ENCODE results near the gene CAMK2B. TPM values are rescaled to one million over a fixed set of nuclear protein-coding genes. Genes with fewer than 3 reads are reported as not detected.

Gene CAMK2B
- total RNA-seq, 1 experiment from 2014 or later, result 0.14 TPM

DNA sequence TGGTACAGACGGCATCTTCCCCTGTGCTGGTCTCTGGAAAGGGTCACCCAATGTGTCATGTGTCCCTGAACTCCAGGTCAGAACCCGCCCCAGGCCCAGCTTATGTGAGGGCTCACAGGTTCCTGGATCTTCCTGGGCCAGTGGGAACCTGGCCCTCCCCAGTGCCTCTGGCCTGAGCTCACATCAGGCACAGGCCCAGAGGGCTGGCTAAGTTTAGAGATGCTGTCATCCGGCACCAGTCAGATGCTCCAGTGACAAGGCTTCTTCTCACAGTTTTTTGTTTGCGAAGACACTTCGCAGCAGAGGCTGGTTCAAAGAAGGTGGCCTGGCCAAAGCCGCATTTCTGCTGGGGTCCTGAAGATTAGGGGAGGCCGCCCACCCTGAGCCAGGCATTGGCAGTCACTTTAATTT is 11.8 kb downstream of the CAMK2B start:
- no peak for DNase-seq (ENCODE audit: low read depth)
- in situ Hi-C loops (cut with HindIII; ENCODE audit: low pct_unique_long_range_greater_than_20kb, low sequenced_read_pairs), result no loop called here

DNA sequence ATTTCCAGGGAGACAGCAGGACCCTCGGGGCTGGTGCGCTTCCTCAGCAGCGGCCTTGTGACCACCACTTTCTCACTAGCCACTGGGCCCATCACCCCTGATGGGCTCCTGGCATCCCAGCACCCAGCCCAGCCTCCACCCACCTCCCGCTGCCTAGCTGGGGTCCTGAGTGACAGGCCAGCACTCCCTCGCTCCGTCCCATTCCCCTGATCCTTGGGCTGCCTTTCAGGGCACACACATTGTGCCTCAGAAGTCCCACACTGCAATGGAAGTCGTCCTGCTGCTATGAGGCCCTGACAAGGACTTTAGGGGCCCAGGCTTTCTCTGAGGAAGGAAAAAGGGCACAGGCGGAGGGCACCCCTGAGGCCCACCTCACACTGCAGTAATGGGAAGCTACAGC is 12.4 kb downstream of the CAMK2B start:
- no peak for DNase-seq (ENCODE audit: low read depth)
- in situ Hi-C loops (cut with HindIII; ENCODE audit: low pct_unique_long_range_greater_than_20kb, low sequenced_read_pairs), result no loop called here

GRCh38 chr7:44311561-44312495 is 13.6 kb downstream of the CAMK2B start:
- DNase-seq (ENCODE audit: low read depth), result no peak
- in situ Hi-C loops (cut with HindIII; ENCODE audit: low pct_unique_long_range_greater_than_20kb, low sequenced_read_pairs), result no loop called here

DNA sequence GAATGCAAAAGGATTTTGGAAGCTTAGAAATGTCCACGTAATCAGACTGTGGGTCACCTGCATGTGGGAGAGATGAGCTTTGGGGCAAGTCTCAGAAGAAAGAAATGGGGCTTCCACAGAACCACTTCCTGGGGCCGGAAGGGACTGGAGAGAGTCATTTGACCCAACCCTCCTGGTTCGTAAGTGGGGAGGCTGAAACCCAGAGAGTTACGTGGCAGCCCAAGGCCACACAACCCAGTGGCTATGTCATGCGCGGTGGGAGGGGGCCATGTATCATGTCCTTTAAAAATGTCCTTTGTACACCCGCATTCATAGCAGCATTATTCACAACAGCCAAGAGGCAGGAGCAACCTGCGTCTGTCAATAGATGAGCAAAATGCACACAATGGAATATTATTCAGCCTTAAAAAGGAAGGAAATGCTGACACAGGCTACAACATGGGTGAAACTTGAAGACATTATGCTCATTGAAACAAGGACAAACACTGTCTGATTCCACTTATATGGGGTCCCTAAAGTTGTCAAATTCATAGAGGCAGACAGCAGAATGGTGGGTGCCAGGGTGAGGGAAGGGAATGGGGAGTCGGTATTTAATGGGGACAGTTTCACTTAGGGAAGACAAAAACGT is 15.1 kb downstream of the CAMK2B start:
- DNase-seq (ENCODE audit: low read depth), result no peak
- in situ Hi-C loops (cut with HindIII; ENCODE audit: low pct_unique_long_range_greater_than_20kb, low sequenced_read_pairs), result no loop called here

DNA sequence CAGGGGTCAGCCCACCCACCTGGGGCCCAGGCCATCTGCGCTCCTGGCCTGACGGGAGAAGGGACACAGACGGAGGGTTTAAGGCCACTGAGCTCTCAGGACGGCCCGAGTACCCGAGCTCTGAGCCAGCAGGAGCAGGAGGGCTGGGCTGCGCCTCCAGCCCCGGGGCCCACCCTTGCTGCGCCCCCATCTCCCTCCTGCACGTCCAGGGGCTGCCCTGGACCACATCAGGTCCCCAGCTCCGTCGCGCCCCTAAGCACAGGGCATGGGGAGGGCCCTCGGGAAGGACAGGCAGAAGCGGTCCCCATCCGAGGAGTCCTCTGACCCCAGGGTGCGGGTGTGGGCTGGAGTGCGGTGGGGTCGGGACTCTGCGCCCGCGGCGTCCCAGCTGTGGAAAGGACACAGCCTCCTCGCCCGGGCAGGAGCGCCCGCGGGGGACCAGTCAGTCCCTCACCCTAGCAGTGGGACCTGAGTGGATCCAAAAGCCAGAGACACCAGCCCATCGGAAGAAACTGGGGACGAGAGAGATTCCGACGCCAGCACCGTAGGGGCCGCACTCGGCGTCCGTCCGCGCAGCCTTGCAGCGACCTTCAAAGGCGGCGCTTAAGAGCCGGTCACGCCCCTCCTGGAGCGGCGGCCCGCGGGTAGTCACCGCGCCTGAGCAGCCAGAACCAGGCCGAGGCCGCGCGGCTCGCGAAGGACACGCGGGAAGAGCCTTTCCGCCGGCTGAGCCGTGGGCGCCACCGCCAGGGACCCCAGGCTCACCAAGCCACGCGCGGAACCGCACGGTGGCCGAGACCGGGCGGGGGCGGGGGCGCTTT is 15.9 kb downstream of the CAMK2B start:
- in situ Hi-C loops (cut with HindIII; ENCODE audit: low pct_unique_long_range_greater_than_20kb, low sequenced_read_pairs), result no loop called here
- DNase-seq (ENCODE audit: low read depth), result no peak

GRCh38 chr7:44308596-44309270 is 16.7 kb downstream of the CAMK2B start:
- in situ Hi-C loops (cut with HindIII; ENCODE audit: low pct_unique_long_range_greater_than_20kb, low sequenced_read_pairs), result no loop called here

GRCh38 chr7:44307905-44308595 is 17.3 kb downstream of the CAMK2B start:
- in situ Hi-C loops (cut with HindIII; ENCODE audit: low pct_unique_long_range_greater_than_20kb, low sequenced_read_pairs), result no loop called here
- DNase-seq (ENCODE audit: low read depth), result no peak

More at GRCh38 chr7:44308596-44309270, 16.7 kb downstream of the CAMK2B start:
- DNase-seq (ENCODE audit: low read depth), result no peak

- DNase-seq (ENCODE audit: low read depth), result peak; percentile 91
- in situ Hi-C loops (cut with HindIII; ENCODE audit: low pct_unique_long_range_greater_than_20kb, low sequenced_read_pairs), result no loop called here
Observed at GRCh38 chr7:44307301-44307900, 18.0 kb downstream of the CAMK2B start.

- in situ Hi-C loops (cut with HindIII; ENCODE audit: low pct_unique_long_range_greater_than_20kb, low sequenced_read_pairs), result no loop called here
- DNase-seq (ENCODE audit: low read depth), result peak; percentile 18
Observed at GRCh38 chr7:44306606-44307005, 18.8 kb downstream of the CAMK2B start.

DNA sequence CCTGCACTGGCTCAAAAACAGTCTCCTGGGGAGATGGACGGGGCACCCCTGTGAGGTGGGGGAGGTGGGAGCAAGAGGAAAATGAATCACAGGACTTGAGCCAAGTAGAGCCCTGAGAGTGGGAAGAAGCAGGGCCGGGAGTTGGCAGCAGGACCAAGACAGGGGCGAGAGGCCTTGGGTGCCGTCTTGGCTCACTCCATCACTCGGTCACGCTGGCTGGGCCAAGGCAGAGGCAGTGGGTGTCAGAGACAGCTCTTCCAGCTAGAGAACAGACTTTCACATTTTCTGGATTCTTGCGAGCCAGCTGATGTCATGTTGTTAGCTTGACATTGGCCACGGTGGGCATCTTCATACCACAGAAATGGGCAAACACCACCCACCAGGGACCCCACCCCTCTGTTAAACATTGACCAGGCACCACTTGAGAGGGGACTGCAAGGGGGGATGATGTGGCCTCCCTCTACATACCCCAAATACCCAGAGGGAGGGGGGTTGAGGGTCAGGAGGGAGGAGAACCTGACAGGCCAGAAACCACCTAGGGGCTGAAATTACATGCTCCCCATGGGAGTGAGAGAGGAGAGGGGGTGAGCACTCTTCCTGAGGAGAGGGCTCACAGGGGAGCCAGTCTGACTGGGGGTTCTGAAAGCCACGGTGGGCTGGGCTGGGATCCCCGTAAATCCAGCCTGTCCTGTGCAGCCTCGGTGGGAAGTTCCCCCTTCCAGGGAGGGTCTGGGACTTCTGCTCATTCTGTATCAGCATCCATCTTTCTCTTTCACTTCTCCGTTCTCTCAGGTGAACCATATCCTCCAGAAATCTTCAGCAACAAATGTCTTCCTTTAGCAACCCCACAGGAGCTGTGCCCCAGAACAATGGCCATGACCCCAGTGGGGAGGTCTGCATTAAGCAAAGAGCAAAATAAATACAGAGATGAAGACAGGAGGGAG is 19.6 kb downstream of the CAMK2B start:
- DNase-seq (ENCODE audit: low read depth), result no peak
- in situ Hi-C loops (cut with HindIII; ENCODE audit: low pct_unique_long_range_greater_than_20kb, low sequenced_read_pairs), result no loop called here

DNA sequence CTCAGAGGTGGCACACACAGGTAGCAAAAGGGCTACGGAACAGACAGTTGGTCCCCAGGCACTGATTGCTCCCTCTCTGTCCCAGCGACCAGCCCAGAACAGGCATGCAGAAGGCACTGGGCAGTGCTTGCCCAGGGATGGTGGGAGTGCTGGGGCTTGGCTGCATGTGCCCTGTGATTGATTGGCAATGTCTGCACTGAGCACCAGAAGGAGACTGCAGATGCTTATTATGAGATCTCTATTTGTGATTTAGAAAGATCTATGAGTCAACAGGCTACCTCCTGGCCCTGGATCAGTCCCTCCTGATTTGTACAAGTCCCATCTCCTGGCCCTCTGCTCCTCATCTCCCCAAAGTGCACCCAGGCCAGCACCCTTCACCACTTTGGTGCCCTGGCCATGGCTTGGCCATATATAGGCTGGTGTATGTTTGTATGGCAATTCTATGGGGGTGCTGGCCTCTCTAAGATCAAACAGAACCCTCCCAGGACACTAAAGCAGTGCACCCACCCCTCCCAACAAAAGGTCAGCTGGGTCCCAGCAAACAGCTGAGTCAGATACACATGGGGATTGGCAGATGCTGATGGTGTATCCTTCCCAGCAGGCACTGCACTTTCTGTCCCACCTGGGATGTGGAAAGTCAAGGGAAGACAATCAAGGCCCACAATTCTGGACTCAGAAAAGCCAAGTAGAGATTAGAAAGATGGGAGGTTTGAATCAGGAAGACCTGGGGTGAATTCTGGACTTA is 30.9 kb downstream of the CAMK2B start:
- in situ Hi-C loops (cut with HindIII; ENCODE audit: low pct_unique_long_range_greater_than_20kb, low sequenced_read_pairs), result no loop called here
- no peak for DNase-seq (ENCODE audit: low read depth)

- DNase-seq (ENCODE audit: low read depth), result no peak
- in situ Hi-C loops (cut with HindIII; ENCODE audit: low pct_unique_long_range_greater_than_20kb, low sequenced_read_pairs), result no loop called here
Observed at GRCh38 chr7:44293561-44294324, 31.7 kb downstream of the CAMK2B start.

GRCh38 chr7:44292876-44293560 is 32.4 kb downstream of the CAMK2B start:
- no peak for DNase-seq (ENCODE audit: low read depth)
- in situ Hi-C loops (cut with HindIII; ENCODE audit: low pct_unique_long_range_greater_than_20kb, low sequenced_read_pairs), result no loop called here

DNA sequence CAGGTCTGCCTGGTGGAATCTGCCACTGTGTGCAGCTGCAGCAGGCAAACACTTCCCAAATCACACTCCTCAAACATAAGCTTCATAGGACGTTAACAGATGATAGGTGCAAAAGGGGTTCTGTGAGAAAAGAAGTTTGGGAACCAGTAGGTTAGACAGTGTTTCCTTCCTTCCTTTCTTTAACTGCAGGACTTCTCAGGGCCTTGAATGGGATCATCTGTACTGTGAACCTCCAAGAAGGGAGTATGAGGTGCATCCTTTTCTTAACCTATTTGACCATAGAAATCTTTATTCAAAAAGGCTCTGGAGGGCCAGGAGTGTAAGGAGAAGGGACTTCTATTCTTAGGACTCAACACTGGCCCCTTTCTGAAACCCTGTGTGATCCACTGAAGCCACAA is 33.0 kb downstream of the CAMK2B start:
- in situ Hi-C loops (cut with HindIII; ENCODE audit: low pct_unique_long_range_greater_than_20kb, low sequenced_read_pairs), result no loop called here
- no peak for DNase-seq (ENCODE audit: low read depth)
